ACC112 (cell line): ENCODE results near the gene MBP.

Experiments used
- H2AFZ ChIP-seq: fragments of 200-600 bp; sonication (generic); one replicate; pipeline ENCODE4 v1.6.0; 2017; ENCODE audit warnings: antibody characterized with exemption, low read length; ENCODE audit not compliant: unreplicated experiment
- H3K27ac ChIP-seq: fragments of 200-600 bp; sonication (generic); 2 replicates; pipeline ENCODE4 v1.5.1; 2014; ENCODE audit warnings: low read depth, mild to moderate bottlenecking, antibody characterized with exemption, low read length, moderate library complexity
- H3K27me3 ChIP-seq: fragments of 200-600 bp; sonication (generic); 2 replicates; pipeline ENCODE4 v1.6.1; 2014; ENCODE audit warnings: mild to moderate bottlenecking, antibody characterized with exemption, low read length, moderate library complexity, mixed read lengths; ENCODE audit not compliant: insufficient read depth
- H3K36me3 ChIP-seq: fragments of 200-600 bp; sonication (generic); 2 replicates; pipeline ENCODE4 v1.6.1; 2016; ENCODE audit warnings: mild to moderate bottlenecking, antibody characterized with exemption, low read length, moderate library complexity, mixed read lengths; ENCODE audit not compliant: insufficient read depth
- H3K4me1 ChIP-seq: fragments of 200-600 bp; sonication (generic); one replicate; pipeline ENCODE4 v1.6.1; 2016; ENCODE audit warnings: low read length, mixed read lengths; ENCODE audit not compliant: insufficient read depth, unreplicated experiment, control insufficient read depth
- H3K4me3 ChIP-seq: fragments of 200-600 bp; sonication (generic); 2 replicates; pipeline ENCODE4 v1.5.1; 2014; ENCODE audit warnings: mild to moderate bottlenecking, low read depth, low read length
- H3K79me2 ChIP-seq: fragments of 200-600 bp; sonication (generic); one replicate; pipeline ENCODE4 v1.6.0; 2016; ENCODE audit warnings: low read length; ENCODE audit not compliant: control insufficient read depth, unreplicated experiment, insufficient read depth

MBP gene

DNA sequence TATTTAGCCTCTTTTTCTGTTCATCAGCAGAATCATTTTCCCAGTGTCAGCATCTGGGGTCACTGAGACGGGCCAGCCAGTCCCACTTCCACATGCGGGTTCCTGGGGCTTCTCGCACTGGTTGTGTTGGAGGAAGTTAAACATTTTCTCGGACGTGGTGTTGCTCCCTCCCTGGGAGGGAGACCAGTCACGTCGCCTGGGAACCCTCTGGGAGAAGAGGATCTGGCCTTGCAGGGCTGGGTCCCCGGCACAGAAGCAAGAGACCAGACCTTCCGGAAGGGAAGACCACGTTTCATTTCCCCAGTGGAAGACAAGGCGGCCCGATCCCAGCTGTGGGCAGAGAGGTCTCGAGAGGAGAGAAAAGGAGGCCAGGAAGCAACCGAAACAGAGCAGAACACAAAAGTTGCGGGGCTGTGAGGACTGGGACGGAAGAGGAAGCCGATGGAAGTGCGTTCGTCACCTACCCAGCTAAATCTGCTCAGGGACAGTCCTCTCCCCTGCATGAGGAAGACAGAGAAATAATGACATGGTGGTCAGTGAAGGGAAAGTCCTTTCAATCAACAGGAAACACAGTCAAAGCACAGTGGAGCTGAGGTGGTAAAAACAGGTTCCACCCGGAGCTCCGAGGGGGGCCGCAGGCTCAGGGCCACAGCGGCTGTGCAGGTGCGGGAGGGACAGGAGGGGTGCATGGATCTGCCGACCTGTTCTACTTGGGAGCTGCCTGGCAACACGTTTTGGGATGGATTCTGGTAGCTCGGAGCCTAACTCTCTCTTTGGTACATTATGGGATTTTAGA lies 144.4 kb downstream of the MBP start:
- Histone ChIP-seq H3K4me3 (no peak overlapping the region), H3K27me3 (no peaks in the 10 kb centered on the region; the same call in 1 of the 2 replicates), H3K36me3 (no peaks in the 10 kb centered on the region), H3K79me2 (no peaks in the 10 kb centered on the region), H3K27ac (no peak overlapping the region), H3K4me1 (no peaks in the 10 kb centered on the region), H2AFZ (no peak overlapping the region)

DNA sequence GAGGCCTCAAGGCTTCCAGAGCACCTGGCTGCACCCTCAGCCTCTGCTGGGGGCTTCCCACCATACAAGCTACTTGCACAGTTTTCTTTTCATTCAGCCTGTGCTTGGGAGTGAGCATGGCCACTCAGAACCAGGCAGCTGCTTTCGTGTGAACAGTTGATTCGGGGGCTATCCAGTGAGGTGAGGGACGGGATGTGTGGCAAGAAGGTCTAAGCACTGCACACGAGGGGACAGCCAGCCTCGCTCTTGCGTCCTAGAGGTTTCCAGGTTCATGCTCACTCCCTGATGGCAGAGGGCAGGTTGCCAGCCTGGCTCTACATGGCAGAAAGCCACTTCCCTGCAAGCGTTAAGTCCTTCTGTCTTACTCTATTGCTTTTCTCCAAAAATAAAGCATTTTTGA lies 146.2 kb downstream of the MBP start:
- Histone ChIP-seq H3K4me3 (no peak overlapping the region), H3K27ac (no peak overlapping the region), H2AFZ (no peak overlapping the region), H3K27me3 (peaks cover 2% of the 10 kb centered on the region; the same call in 1 of the 2 replicates), H3K4me1 (no peaks in the 10 kb centered on the region), H3K36me3 (no peaks in the 10 kb centered on the region), H3K79me2 (no peaks in the 10 kb centered on the region)

DNA sequence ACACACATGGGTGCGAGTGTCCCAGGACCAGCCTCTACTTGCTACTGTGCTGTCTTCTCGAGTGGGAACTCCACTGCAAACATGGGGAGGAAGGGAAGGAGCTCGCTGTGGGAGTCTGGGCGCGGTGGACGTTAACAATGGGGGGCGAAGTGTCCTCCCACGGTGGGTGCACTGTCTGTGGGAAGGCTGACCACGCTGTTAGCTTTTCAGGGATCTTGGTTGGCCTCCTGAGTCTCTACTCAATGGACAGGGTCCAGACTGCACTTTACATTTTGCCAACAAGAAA lies 146.7 kb downstream of the MBP start:
- Histone ChIP-seq H3K4me3 (no peak overlapping the region), H3K27me3 (peaks cover 2% of the 10 kb centered on the region; the same call in 1 of the 2 replicates), H3K79me2 (no peaks in the 10 kb centered on the region), H3K27ac (no peak overlapping the region), H2AFZ (no peak overlapping the region), H3K36me3 (no peaks in the 10 kb centered on the region), H3K4me1 (no peaks in the 10 kb centered on the region)

DNA sequence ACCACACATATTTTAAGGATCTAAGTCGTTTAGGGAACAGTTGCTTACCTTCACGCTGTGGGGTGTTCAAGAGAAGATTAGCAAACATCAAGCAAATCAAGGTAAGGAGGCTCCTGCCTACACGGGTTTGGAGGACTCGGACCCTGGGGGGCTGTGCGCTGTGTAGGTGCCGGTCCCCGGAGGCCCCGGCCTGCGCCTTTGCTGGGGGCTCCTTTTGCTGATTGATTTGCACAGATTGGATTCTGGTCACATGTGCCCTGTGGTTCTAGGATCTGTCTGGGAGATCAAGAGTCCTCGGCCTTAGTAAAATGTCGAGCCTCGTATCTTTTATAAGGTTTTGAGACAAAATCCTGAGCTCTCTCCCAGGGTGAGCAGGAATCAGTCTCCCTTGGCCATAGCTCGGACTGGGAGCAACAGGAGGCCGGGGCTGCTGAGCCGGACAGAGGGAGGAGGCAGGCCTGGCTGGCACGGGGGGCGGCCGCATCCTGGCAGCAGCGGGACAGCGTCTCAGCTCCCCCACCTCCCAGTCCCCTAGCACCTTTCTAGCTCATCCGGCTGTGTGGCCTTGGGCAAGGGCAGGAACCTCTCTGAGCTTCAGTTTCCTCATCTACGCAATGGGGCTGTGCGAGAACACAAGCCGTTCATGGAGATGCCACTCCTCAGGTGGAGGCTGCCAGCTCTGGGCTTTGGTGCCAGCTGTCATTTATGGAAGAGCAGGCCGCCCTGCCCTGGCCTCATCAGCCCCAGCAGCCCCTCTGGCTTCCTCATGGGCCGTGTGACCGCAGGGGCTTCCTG lies 147.2 kb downstream of the MBP start:
- Histone ChIP-seq H3K4me3 (no peak overlapping the region), H3K79me2 (no peaks in the 10 kb centered on the region), H2AFZ (no peak overlapping the region), H3K4me1 (no peaks in the 10 kb centered on the region), H3K36me3 (no peaks in the 10 kb centered on the region), H3K27ac (no peak overlapping the region), H3K27me3 (peaks cover 2% of the 10 kb centered on the region; the same call in 1 of the 2 replicates)

DNA sequence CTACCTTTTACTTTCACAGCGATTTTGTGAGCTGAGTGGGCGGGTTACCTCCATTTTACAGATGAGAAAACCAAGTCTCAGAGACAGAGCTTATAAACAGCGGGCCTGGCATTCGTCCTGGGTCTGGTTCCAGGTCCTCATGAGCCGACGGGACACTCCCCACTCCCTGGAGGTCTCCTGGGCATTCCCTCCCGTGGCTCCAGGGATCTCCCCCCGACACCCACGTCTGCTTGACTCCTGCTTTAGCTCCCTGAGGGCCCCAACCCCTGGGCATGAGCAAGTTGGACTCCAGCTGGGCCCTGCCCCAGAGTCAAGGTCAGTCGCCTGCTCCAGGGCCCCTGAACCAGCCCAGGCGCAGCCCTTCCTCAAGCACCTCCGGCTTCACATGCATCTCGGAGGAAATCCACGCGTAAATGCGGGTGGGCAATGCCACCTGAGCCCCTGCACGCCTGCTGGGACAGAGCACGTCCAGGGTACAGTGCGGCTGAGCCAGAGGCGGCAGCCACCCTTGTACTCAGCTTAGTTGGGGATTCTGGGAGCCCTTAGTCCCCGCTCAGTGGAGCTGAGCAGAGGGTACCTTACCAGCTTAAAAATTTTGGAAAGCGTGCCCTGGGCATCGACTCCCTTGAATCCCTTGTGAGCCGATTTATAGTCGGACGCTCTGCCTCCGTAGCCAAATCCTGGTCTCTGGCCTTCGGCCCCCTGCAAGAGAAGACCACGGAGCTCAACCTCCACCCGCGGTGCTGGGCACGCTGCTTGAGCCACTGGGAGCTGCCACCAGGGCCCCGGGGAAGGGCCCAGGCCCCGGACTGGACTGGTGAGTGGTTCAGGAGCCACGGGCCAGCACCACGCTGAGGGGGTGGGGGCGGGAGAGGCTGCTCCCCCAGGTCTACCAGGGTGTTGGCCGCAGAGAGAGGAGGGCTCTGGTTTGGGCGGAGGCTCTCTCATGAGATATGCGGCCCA lies 148.1 kb downstream of the MBP start:
- Histone ChIP-seq H3K79me2 (no peaks in the 10 kb centered on the region), H3K27ac (no peak overlapping the region), H3K27me3 (peaks cover 2% of the 10 kb centered on the region; the same call in 1 of the 2 replicates), H2AFZ (no peak overlapping the region), H3K4me3 (no peak overlapping the region), H3K36me3 (no peaks in the 10 kb centered on the region), H3K4me1 (no peaks in the 10 kb centered on the region)

DNA sequence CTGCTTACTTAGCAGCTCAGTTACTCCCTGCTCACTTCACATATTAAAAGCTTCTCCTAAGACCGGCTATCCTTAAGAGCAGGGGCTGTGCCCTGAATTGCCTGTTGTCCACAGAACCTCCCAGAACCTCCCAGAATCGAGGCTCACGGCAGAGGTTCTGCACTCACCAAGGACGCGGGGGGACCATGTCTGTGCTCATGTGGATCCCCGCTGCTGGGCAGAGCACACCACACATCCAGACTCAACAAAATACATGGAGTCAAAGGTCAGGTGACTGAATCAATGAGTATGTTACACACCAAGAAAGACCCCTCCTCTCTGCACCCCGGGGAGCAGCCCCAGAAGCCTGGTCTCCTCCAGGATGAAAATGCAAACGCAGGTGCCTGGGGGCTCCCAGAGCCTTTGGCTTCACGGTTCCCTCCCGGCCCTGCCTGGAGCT lies 149.0 kb downstream of the MBP start:
- Histone ChIP-seq H3K79me2 (no peaks in the 10 kb centered on the region), H3K4me1 (no peaks in the 10 kb centered on the region), H2AFZ (no peak overlapping the region), H3K4me3 (no peak overlapping the region), H3K27me3 (peaks cover 2% of the 10 kb centered on the region; the same call in 1 of the 2 replicates), H3K27ac (no peak overlapping the region), H3K36me3 (no peaks in the 10 kb centered on the region)

DNA sequence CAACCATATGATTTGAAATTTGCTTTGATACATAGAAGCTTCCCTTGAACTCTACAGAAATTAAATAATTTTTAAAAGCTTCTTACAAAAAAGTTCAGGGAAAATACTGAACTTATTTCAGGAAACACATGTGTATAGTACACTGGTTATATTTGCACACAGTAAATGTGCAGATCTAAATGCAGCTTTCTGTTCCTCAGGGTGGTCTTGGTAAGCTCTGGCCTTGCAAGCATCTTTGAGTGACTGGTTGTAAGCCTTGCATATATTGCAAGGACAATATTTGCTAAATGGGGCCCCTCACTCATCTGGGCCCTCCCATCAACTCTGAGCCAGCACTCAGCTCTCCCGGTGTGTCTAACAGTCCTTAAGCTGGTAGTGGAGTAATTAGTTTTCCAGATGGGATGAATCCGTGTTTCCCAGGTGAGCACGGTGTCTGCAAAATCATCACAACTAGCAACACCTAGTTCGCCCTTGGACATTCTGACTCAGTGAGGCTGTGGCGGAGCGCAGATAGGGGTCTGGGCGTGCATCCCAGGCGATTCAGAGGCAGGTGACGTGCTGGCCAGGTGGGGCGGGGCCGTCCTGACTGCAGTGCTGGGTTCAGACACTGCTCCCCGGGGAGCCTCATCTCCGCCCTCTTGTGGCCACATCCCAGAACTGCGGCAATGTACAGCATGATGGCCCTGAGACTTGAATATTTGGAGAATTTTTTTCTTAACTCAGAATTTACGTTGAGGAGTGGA lies 149.6 kb downstream of the MBP start:
- H3K4me3 ChIP-seq, result no peak overlapping the region
- H3K27ac ChIP-seq, result no peak overlapping the region
- H3K4me1 ChIP-seq, result no peaks in the 10 kb centered on the region
- no peaks in the 10 kb centered on the region for H3K36me3 ChIP-seq
- H3K27me3 ChIP-seq, result peaks cover 2% of the 10 kb centered on the region; the same call in 1 of the 2 replicates
- H3K79me2 ChIP-seq, result no peaks in the 10 kb centered on the region
- no peak overlapping the region for H2AFZ ChIP-seq

DNA sequence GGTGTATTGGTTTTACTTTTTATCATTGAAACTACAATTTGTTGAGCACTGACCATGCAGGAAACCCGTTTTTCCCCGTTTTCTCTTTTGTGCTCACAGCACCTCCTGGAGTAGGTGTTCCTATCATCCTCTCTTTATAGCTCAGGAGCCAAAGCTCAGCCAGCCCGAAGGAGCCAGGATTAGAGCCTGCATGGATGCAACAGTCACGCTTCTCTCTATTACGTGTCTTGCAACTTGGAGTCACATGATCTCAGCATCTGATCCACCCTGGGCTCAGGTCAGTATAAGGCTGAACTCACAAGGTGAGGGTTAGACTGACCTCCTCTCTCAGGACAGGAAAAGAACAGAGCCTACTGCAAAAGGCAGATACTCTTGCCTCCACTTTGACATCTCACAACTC lies 150.5 kb downstream of the MBP start:
- no peak overlapping the region for H2AFZ ChIP-seq
- 0 out of 2 replicates have a peak, but pooled peaks cover 2% of the 10 kb centered on the region for H3K27me3 ChIP-seq
- H3K79me2 ChIP-seq, result no peaks in the 10 kb centered on the region
- no peak overlapping the region for H3K4me3 ChIP-seq
- H3K27ac ChIP-seq, result no peak overlapping the region
- no peaks in the 10 kb centered on the region for H3K4me1 ChIP-seq
- H3K36me3 ChIP-seq, result no peaks in the 10 kb centered on the region

DNA sequence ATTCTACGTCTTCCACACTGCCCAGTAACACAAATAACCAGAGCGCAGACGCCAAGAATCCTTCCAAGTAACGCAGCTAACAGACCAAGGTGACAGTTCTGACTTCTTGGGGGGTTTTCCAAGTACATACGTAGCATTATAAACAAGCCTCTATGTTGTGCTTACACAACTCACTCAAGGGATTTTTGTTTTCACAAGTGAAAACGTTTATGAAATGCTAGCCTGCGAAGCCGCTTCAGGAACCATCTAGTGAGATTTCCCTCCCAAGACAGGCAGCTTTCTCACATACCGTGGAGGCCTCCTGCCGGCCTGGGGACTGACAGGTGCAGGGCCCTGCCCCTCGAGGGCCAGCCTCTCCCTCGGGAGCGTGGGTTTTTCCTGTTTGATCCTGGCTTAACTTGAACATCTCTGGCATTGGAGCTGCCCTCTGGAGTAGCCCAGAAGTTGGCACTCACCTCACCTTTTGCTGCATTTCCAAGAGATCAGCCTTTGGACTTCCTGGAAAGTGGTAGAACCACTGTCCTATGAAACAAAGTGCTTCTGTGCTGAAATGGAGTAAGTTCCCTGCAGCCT lies 151.1 kb downstream of the MBP start:
- H3K36me3 ChIP-seq, result no peaks in the 10 kb centered on the region
- 0 out of 2 replicates have a peak, but pooled peaks cover 2% of the 10 kb centered on the region for H3K27me3 ChIP-seq
- no peak overlapping the region for H3K27ac ChIP-seq
- H3K79me2 ChIP-seq, result no peaks in the 10 kb centered on the region
- H3K4me3 ChIP-seq, result no peak overlapping the region
- H3K4me1 ChIP-seq, result no peaks in the 10 kb centered on the region
- H2AFZ ChIP-seq, result no peak overlapping the region
